ENCODE results near the gene LSAMP.

- no peak for TF ChIP-seq CTCF (conservative IDR thresholded peaks at IDR 0.05; ENCODE audit: low read depth, low read length)
- no peak for TF ChIP-seq EZH2 (IDR thresholded peaks at IDR 0.05; ENCODE audit: low read length, unreplicated experiment)
- TF ChIP-seq EZH2phosphoT487 (IDR thresholded peaks at IDR 0.05; ENCODE audit: borderline replicate concordance, low read length): no peak
These were observed 59.1 kb downstream of the LSAMP start for GRCh38 chr3:116386168-116386567.

Data from PC-3 (cell line).